Liver (tissue), 9 donors: Measurements from ENCODE around the gene EP300. TPM values are rescaled to one million over a fixed set of nuclear protein-coding genes. Genes with fewer than 3 reads are reported as not detected.

Source experiments
- DNase-seq: peaks from one replicate; pipeline ENCODE4 v3.0.0-alpha.2; 2017; ENCODE audit warnings: low spot score
- H3K27ac ChIP-seq, 2 donors: one replicate each; pipeline ENCODE4 v1.7.0; 2013; ENCODE audit warnings: inconsistent platforms in 2 of 2, low read length in 2 of 2, control low read depth in 1 of 2, low read depth in 1 of 2, mild to moderate bottlenecking in 1 of 2
- H3K27me3 ChIP-seq, 4 donors: one replicate each; pipeline versions ENCODE4 v1.6.1 to v1.7.0; 2013; ENCODE audit warnings: low read length in 3 of 4, inconsistent platforms in 1 of 4, mild to moderate bottlenecking in 1 of 4, moderate library complexity in 1 of 4; ENCODE audit not compliant: control insufficient read depth in 4 of 4, insufficient read depth in 4 of 4
- H3K36me3 ChIP-seq, 4 donors: one replicate each; pipeline versions ENCODE4 v1.6.1 to v1.7.0; 2013; ENCODE audit warnings: low read length in 3 of 4, mild to moderate bottlenecking in 3 of 4, low read depth in 1 of 4, moderate library complexity in 1 of 4; ENCODE audit not compliant: control insufficient read depth in 4 of 4, insufficient read depth in 3 of 4
- H3K4me1 ChIP-seq, 4 donors: one replicate each; pipeline versions ENCODE4 v1.6.1 to v1.7.0; 2013; ENCODE audit warnings: low read length in 3 of 4, mild to moderate bottlenecking in 3 of 4, moderate library complexity in 1 of 4; ENCODE audit not compliant: control insufficient read depth in 4 of 4, insufficient read depth in 4 of 4
- H3K4me3 ChIP-seq, 3 donors: one replicate each; pipeline versions ENCODE4 v1.6.1 to v1.7.0; 2013; ENCODE audit warnings: low read length in 3 of 3, control low read depth in 1 of 3, low read depth in 1 of 3, mild to moderate bottlenecking in 1 of 3
- H3K9ac ChIP-seq, 2 donors: one replicate each; pipeline ENCODE4 v1.7.0; 2013; ENCODE audit warnings: low read length in 2 of 2, mild to moderate bottlenecking in 2 of 2, moderate library complexity in 2 of 2, control low read depth in 1 of 2, low read depth in 1 of 2
- H3K9me3 ChIP-seq, 4 donors: one replicate each; pipeline versions ENCODE4 v1.6.1 to v1.7.0; 2013; ENCODE audit warnings: low read length in 3 of 4; ENCODE audit not compliant: control insufficient read depth in 4 of 4
- ATF3 ChIP-seq: IDR thresholded peaks from 2 replicates; pipeline ENCODE4 v1.6.1; 2016; ENCODE audit warnings: antibody characterized with exemption
- CTCF ChIP-seq: fragments of 150-350 bp; IDR thresholded peaks from 2 replicates; pipeline ENCODE4 v1.5.1; 2017; ENCODE audit warnings: improper control_type of control experiment, low read depth, low read length; ENCODE audit not compliant: missing input control
- EGR1 ChIP-seq, 2 donors: IDR thresholded peaks; 2 replicates each; pipeline ENCODE4 v1.6.1; 2016 to 2018; ENCODE audit warnings: antibody characterized with exemption in 2 of 2, low read depth in 2 of 2
- FOXA1 ChIP-seq: IDR thresholded peaks from 2 replicates; pipeline ENCODE4 v1.6.1; 2016; ENCODE audit warnings: antibody characterized with exemption
- FOXA2 ChIP-seq: IDR thresholded peaks from 2 replicates; pipeline ENCODE4 v1.6.1; 2016; ENCODE audit warnings: antibody characterized with exemption
- GABPA ChIP-seq, 2 donors: IDR thresholded peaks in 1 of 2; conservative IDR thresholded peaks in 1 of 2; 2 replicates each; pipeline ENCODE4 v1.6.1; 2016; ENCODE audit warnings: antibody characterized with exemption in 2 of 2, mild to moderate bottlenecking in 1 of 2, moderate library complexity in 1 of 2
- HNF4A ChIP-seq, 2 donors: conservative IDR thresholded peaks; 2 replicates each; pipeline ENCODE4 v1.6.1; 2016; ENCODE audit warnings: antibody characterized with exemption in 2 of 2, mild to moderate bottlenecking in 2 of 2
- HNF4G ChIP-seq: IDR thresholded peaks from 2 replicates; pipeline ENCODE4 v1.6.1; 2016; ENCODE audit warnings: antibody characterized with exemption
- JUND ChIP-seq, 2 donors: IDR thresholded peaks; 2 replicates each; pipeline ENCODE4 v1.6.1; 2016; ENCODE audit warnings: antibody characterized with exemption in 2 of 2
- NR2F2 ChIP-seq: IDR thresholded peaks from 2 replicates; pipeline ENCODE4 v1.6.1; 2016; ENCODE audit warnings: antibody characterized with exemption
- RAD21 ChIP-seq, 2 donors: IDR thresholded peaks; 2 replicates each; pipeline ENCODE4 v1.6.1; 2016; ENCODE audit warnings: antibody characterized with exemption in 2 of 2, mild to moderate bottlenecking in 2 of 2
- REST ChIP-seq: IDR thresholded peaks from 2 replicates; pipeline ENCODE4 v1.6.1; 2016; ENCODE audit warnings: antibody characterized with exemption, mild to moderate bottlenecking
- RXRA ChIP-seq, 2 donors: IDR thresholded peaks; 2 replicates each; pipeline ENCODE4 v1.6.1; 2017 to 2018; ENCODE audit warnings: antibody characterized with exemption in 2 of 2, mild to moderate bottlenecking in 1 of 2
- SP1 ChIP-seq: IDR thresholded peaks from 2 replicates; pipeline ENCODE4 v1.6.1; 2018; ENCODE audit warnings: antibody characterized with exemption, mild to moderate bottlenecking
- TAF1 ChIP-seq: conservative IDR thresholded peaks from 2 replicates; pipeline ENCODE4 v1.6.1; 2016; ENCODE audit warnings: antibody characterized with exemption, mild to moderate bottlenecking
- YY1 ChIP-seq: IDR thresholded peaks from 2 replicates; pipeline ENCODE4 v1.6.1; 2016; ENCODE audit warnings: antibody characterized with exemption, mild to moderate bottlenecking
- ZBTB33 ChIP-seq: IDR thresholded peaks from 2 replicates; pipeline ENCODE4 v1.6.1; 2016; ENCODE audit warnings: antibody characterized with exemption
- WGBS: extraction: QIAGEN DNeasy Blood & Tissue Kit; methylation state at CpG from one replicate; pipeline ENCODE4 v1.1.7; 2013; 5-methylcytosine and 5-hydroxymethylcytosine counted together
- polyA plus RNA-seq, 2 donors: library from polyadenylated mRNA; stranded (reverse) in 1 of 2; unstranded in 1 of 2; fragments of 200-250 nt in 1 of 2; fragments of >200 nt in 1 of 2; fragmentation: Nextera tagmentation in 1 of 2; extraction: Ambion mirVana in 1 of 2; gene quantifications; one replicate each; pipeline versions ENCODE4 v1.2.1 to v1.2.3, GENCODE V29; 2013 to 2015
- total RNA-seq, 2 donors: library from RNA; depleted of rRNA; stranded (reverse); fragments of >200 nt; gene quantifications; one replicate each; pipeline ENCODE4 v1.2.3, GENCODE V29; 2014
- donor health status: healthy.
- donor health status: healthy.
- donor health status: healthy.
- donor health status: healthy.
- donor health status: healthy.

The EP300 gene
- total and polyA plus RNA-seq, 4 donors, result 6.9 to 95.5 (median 31.9) TPM

- Histone ChIP-seq H3K9me3 (no peaks in the 10 kb centered on the region), H3K9ac (no peak overlapping the region), H3K4me1 (no peaks in the 10 kb centered on the region), H3K36me3 (peaks cover 14 to 28% (median 23%) of the 10 kb centered on the region in 4 donors), H3K27ac (no peak overlapping the region), H3K4me3 (no peak overlapping the region), H3K27me3 (no peaks in the 10 kb centered on the region)
- no peak for DNase-seq
- TF ChIP-seq RAD21 (IDR thresholded peaks at IDR 0.05) (no peak), RXRA (IDR thresholded peaks at IDR 0.05) (no peak), SP1 (no peak), FOXA1 (no peak), REST (no peak), NR2F2 (no peak), HNF4A (conservative IDR thresholded peaks at IDR 0.05) (no peak), CTCF (no peak), JUND (IDR thresholded peaks at IDR 0.05) (no peak), GABPA (IDR thresholded peaks at IDR 0.05 in 1 of 2, conservative IDR thresholded peaks at IDR 0.05 in 1 of 2) (no peak)
- WGBS, result 81% methylated on average over 15 of the region's 15 CpGs
These were observed 89.2 kb downstream of the EP300 start for GRCh38 chr22:41181349-41182241.

- 72% methylated on average over 3 of the region's 3 CpGs for WGBS
- no peak for DNase-seq
- no peak overlapping the region for H3K27ac ChIP-seq
- no peaks in the 10 kb centered on the region for H3K4me1 ChIP-seq
- no peaks in the 10 kb centered on the region for H3K9me3 ChIP-seq
- no peaks in the 10 kb centered on the region for H3K27me3 ChIP-seq
- H3K36me3 ChIP-seq, result peaks cover 3 to 6% (median 4%) of the 10 kb centered on the region in 4 donors
- TF ChIP-seq GABPA (IDR thresholded peaks at IDR 0.05 in 1 of 2, conservative IDR thresholded peaks at IDR 0.05 in 1 of 2), result no peak
- TF ChIP-seq YY1, result no peak
- TF ChIP-seq TAF1, result no peak
- TF ChIP-seq HNF4G, result no peak
- TF ChIP-seq EGR1 (IDR thresholded peaks at IDR 0.05; ENCODE audit: low read depth in 2 of 2), result no peak
- TF ChIP-seq JUND (IDR thresholded peaks at IDR 0.05), result no peak
- TF ChIP-seq ZBTB33, result no peak
- TF ChIP-seq HNF4A (conservative IDR thresholded peaks at IDR 0.05), result no peak
- no peak for TF ChIP-seq NR2F2
- TF ChIP-seq FOXA1, result no peak
- TF ChIP-seq RXRA (IDR thresholded peaks at IDR 0.05), result no peak
- no peak for TF ChIP-seq ATF3
- no peak for TF ChIP-seq FOXA2
- H3K4me3 ChIP-seq, result no peak overlapping the region
- no peak overlapping the region for H3K9ac ChIP-seq
These were observed 92.3 kb downstream of the EP300 start for GRCh38 chr22:41184679-41185078.
